CD4-positive, alpha-beta T cell treated with Interleukin-17A for 4 hours (primary cell): ENCODE measurements around the gene AFAP1L1.
A peak's percentile ranks its signal among the peaks of the same experiment; 100 is the strongest.
"Not testable (repeated sequence)": the region's sequence is repeated elsewhere in the genome, so short reads cannot be mapped to it uniquely, and the experiment has no call there.

ENCODE experiments used
- DNase-seq: peaks from one replicate; pipeline ENCODE4 v3.0.0-alpha.2; 2020; ENCODE audit warnings: mixed read lengths

AFAP1L1 gene

DNA sequence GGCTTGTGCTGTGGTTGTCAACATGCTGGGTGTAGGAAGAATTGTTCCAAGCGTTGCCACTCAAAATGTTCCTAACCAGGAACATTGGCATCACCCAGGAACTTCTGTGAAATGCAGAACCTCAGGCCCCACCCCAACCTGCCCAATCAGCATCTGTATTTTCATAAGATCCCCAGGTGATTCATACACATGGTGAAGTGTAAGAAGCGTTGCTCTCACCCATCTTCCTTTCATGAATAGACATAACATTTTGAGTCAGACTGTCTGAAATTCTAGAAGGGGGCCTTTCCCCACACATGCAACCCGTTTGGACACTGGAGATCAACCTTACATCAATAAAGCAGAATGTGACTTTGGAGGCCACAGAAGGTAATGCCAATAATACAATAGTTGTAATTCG is 9.3 kb upstream of the AFAP1L1 start:
- no peak for DNase-seq

DNA sequence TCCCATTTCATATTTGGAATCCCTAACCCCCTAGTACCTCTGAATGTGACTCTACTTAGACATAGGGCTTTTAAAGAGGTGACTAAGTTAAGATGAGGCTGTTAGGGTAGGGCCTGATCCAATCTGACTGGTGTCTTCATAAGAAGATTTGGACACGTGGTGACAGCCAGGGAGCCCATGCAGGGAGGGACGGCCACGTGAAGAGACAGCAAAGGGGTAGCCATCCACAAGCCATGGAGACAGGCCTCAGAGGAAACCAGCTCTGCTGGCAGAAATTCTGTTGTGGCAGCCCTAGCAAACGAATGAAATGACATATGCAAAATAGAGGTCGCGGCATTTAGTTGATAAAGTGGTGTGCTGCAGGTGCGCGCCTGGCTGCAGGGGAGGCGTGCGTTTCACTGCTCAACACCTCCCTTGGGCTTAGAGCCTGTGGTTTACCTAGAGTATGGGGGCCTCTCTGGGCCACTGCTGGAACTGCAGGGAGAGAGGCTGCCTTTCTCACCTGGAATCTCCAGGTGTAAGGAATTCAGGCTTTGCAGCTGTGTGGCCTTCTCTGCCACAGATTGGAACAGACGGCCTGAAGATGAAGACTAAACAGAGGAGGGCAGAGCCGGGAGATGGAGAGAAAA is 7.1 kb upstream of the AFAP1L1 start:
- peak; percentile 74 for DNase-seq

DNA sequence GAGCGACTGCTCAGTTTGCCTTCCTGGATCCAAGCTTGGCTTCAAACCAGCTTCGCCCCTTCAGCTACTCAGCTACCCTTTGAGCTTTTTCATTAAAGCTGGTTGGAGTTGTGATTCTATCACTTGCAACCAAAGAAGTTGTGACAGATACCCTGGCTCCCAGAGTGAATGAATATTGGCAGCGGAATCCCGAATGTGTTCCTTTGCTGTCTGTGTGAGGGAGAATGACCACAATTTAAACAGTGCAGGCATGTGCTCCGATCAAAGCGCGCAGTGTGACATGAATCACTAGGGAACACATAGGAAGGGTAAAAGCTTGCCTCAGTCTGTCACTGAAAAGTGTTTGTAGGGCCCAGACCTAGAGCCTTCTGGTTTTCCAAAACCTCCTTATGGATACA is 6.6 kb upstream of the AFAP1L1 start:
- DNase-seq: no peak

DNA sequence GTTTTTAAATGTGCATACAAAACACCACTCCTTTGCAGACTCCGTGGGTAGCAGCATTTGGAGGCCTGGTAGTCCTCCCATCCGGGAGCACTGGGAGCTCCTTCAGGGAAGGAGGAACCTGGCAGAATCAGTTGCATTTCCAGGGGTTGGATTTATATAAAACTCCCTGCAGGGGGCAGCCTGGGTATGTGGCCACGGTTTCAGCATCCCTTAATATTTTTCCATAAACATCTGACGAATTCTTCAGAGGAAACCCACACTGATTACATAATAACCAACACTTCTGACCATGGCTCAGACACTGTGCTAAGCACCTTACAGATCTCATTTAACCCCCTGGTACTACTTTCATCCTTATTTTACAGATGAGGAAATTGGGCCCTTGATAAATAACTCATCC is 6.1 kb upstream of the AFAP1L1 start:
- DNase-seq: no peak

DNA sequence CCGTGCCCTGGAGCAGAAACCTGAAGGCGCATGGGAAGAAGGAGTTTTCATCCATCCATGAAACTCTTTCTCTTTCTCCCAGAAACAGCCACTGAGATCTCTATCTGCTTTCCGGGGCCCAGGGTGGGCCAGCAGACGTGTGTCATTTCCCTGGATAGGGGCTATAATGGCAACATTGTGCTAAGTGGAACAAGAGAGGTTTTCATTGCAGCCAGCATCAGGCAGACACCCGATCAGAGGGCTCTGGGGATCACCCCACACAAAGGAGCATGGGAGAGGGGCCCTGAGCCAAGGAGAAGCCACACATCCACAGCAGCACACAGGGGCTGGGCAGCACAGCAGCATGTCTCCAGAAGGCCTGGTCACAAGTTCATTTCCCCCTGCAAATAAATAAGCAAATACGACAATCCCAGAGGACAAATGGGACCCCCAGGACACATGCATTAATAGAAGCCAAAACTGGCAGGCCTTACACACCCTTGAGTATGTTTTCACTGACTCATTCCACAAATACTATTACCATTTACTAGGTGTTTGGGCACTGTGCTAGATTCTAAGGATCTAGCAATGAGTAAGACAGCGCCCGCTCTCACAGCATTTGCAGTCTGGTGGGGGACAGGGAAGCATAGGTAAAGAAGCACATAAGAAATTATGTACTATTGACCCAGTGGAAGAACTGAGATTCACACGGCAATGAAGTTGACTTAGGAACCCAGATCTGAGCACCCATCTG is 4.3 kb upstream of the AFAP1L1 start:
- no peak for DNase-seq

DNA sequence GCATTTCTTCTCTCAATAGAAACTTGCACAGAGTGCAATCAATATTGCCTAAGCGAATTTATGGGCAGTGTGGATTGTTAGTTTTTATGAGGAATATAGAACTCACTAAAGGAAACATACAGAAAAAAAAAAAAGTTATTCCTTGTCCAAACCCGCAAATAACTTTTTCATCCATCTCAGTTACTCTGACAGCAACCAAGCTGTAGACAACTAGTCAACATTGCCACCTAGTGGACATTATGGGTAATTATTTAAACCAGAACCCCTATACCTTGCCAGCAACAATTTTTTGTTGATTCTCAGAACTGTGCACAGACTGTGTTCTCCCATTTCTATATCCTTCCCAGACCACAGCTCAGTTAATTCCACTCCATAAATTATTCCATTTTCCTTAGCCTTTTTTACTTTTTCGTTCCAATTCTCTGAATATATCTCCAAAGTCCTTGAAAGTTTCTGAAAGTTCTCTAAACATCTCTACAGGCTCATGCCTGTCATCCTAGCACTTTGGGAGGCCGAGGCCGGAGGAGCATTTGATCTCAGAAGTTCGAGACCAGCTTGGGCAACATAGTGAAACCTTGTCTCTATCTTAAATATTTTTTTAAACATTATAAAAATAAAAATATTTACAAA is 2.6 kb upstream of the AFAP1L1 start:
- no peak for DNase-seq

DNA sequence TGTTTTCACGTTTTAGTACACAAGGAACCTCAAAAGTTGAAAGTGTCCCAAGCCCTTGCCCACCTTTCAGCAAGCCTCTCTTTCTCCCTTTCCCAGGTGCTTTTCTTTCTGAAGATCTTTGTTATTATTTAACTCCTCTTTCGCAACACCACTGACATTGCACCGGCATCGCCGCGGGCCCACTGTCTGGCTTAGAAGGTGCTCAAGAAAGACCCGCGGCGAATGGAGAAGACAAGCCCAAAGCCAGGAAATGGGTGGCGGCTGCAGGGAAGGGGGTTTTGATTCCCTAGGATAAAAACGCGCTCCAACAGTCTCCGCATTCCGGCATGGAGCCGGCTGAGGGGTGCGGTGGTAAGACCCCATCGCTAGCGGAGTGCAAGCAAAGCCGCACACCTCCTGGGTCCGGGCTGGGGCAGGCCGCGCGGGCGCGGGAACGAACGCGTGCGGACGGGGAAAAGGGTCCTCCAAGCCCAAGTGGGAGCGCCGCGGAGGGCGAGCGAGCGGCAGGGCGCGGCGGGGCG is 404 bp upstream of the AFAP1L1 start:
- DNase-seq: peak; percentile 10

DNA sequence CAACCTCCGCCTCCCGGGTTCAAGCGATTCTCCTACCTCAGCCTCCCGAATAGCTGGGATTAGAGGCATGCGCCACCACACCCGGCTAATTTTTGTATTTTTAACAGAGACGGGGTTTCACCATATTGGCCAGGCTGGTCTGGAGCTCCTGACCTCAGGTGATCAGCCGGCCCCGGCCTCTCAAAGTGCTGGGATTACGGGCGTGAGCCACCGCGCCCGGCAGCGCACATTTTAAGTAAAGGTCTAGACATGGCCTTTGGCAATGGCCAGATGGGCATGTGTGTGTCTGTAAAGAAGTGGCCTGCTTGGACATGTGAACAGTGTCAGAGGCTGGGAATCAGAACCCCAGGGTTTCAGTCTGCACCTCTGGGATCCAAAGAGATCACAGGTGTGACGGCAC is 1.1 kb downstream of the AFAP1L1 start:
- not testable (repeated sequence) for DNase-seq

DNA sequence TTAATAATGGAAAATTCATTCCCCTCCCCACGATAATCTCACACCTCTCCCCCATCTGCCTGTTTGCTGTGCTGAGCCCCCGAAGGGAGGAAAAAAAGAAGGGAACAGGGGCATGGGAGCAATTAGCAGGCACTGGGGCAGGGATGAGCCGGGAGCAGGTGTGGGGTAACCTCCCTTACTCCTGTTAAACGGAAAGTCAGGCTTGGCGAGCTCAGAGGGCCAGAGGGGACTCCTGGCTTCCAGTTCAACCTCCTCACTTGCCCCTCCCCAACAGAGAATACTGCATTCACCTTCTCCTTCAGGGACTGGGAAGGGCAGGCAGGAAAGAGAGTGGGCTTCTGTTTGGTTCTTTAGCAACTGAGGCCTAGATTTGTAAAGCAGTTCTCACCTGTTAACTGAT is 1.6 kb downstream of the AFAP1L1 start:
- DNase-seq: no peak

DNA sequence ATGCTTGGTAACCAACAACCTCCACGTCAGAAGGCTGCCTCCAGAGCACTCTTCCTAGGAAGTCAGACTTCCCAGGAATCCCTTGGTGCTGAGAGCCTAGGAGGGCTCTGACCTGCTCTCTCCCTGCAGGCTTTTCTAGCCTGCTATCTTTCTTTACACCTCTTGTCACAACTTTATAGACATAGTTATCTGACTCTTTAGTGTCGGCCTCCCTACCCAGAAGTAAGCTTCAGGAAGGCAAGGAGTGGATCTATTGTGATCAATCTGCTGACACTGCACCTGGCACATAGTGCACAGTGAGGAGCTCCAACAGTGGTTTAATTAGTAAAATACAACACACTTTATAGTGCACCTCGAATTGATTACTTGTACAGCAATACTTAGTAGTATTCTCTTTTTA is 2.3 kb downstream of the AFAP1L1 start:
- DNase-seq: no peak

DNA sequence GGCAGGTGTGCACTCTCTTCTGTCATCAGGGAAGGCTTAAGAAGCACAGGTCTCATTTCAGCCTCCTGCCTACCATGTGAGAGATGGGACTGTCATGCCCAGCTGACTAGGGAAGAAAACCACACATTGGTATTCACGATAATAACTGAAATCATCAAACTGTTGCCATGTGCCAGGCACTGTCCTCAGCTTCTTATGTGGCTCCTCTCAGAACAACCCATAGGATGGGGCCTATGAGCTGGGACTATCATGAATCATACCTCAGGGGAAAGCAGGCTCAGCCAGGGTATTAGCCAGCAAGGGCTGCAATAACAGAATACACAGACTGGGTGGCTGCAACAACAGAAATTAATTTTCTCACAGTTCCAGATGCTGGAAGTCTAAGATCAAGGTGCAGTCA is 3.3 kb downstream of the AFAP1L1 start:
- no peak for DNase-seq

DNA sequence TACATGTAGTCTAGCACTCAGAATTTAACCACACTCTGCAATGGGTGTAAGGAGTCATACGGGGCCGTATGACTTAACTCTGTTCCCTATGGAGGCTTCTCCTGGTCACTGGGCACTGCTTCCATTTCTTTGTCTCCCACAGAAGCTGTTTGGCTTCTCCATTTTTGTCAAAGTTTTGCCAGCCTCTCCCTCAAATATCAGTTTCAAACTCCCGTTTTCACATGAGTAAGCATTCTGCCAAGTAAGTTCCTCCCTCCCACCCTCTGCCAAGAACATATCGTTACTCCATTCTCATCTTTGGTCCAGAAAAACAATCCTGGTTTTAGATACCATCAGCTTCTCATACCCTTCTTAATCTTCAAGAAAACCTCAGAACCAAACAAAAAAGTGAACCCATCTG is 6.1 kb downstream of the AFAP1L1 start:
- DNase-seq: no peak

DNA sequence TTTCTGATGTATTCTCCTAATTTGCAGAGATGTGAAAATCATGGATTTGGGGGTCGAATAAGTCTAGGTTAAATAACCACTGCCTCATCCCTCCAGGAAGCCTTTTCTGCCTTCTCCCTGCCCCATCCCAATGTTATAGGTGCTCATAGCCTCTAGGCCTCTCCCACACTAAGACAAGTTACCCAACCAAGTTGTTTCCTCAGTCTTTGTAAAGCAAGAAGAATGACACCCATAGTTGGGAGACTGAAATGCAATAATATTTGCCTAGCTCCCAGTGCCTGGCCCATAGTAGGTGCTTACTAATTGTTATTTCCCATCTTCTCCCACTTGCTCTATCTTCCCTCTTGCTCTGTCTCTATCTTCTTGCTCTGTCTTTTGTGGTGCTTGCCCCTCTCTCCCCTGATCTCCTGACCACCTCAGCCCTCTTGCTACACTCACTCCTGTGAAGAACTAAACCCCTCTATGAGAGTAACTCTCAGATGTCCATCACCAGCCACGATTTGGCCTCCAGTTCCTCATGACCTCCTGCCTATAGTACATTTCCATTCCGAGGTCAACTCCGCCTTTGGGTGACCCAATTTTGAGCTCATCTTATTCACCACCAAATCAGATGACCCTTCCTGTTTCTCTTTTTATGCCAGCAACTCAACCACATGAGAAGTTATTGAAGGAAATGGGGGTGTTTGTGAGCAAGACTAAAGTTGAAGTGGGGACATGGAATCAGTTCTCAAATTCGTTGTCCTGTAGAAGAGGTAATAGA is 7.0 kb downstream of the AFAP1L1 start:
- DNase-seq: no peak

DNA sequence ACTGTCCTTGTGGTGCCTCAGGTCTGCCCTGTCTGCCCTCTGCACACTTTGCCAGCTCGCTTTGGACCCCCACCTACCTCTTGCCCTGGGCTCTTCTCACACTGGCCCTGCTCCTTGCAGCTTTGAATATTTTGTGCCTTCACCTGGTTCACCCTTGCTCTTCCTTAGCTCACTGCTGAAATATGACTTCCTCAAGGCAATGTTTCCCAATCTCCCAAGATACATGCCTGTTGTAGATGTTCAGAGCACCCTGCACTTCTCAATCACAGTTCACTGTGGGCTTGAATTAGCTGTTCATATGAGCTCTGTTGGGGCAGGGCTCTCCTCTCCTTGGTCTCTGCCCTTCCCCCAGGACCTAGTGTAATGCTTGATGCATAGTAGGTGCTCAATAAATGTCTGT is 8.0 kb downstream of the AFAP1L1 start:
- no peak for DNase-seq

DNA sequence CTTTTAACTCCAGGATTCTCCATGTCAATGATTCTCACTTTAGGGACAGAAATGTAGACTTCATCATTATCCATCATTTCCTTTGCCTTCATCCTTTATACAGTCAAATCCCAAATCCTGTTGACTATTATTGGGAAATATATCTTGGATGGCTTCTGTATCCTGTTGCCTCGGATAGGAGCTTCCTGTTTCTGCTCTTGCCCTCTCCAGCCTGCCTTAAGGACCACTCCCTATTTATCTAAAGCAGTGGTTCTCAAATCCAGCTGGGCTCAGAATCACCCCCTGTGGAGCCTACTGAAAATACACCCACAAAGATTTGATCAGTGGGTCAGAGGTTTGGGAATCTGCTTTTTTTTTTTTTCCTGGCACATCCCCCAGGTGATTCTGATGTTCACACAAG is 8.5 kb downstream of the AFAP1L1 start:
- no peak for DNase-seq

DNA sequence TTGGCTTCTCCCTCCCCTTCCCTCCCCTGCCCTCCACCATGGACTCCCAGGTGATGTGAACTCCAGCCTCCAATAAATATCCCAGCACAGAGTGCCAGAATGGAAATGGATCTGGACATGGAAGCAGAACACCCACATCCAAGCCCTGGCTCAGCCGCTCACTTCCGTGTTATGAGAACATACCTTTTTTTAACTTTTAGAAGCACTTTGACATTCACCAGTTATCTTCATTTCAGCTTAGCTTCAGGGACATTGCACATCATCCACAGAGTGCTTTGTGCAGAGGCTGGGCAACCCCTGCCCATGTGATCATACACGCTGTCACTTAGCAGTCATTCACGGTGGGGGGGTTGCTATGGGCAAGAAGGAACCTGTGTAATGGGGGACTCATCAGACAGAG is 9.1 kb downstream of the AFAP1L1 start:
- DNase-seq: no peak

DNA sequence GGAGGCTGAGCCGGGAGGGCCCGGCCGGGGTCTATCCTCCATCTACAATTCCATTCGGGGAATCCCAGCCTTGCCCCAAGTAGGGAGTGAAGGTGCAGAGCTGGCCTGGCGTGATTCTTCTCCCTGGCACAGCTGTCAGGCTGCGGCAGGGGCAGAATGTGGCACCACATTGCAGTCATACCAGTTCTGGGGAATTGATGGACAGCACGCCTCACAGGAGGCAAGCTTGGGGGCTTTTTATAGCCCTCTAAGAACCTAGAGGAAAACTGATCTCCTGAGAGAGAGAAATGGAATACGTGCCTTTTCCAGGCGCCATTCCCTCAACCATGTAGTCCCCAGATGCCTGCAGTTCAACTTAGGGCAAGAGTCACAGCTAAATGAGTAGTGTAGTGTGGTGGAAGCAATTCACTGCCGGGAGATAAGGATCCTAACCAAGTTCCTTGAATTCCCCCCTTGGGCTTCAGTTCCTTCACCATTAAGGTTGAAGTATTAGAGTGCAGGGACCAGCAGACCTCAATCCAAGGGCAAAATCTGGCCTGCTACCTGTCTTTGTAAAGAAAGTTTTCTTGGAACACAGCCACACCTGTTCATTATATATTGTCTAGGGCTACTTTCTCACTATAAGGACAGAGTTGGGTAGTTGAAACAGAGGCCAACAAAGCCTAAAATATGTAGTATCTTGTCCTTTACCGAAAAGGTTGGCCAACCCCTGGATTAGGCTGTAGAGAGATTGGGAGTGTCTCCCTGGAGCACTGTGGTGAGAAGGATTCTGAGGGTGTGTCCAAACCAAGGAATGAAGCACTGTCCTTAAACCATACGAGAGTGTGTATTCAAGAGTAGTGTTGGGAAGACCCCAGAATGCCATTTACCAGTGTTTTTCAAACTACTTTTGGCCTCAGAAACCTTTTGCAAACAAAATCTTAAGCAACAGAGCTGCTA is 10.6 kb downstream of the AFAP1L1 start:
- DNase-seq: no peak

DNA sequence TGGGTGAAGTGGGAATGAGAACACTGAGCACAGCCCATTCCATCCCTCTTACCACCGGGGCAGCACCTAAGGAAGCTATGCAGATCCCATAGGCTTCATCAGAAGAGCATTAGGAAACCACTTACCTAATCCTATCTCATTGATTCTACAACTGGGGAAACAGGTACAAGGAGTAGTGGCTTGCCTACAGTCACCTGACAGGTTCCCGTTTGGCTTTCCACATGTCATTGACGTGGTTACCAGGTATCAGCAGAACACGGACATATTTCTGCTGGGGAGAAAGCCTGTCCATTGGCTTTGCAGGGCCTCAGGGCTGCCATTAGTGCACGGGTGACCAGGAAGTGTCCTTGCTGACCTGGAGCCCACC is 11.3 kb downstream of the AFAP1L1 start:
- no peak for DNase-seq

DNA sequence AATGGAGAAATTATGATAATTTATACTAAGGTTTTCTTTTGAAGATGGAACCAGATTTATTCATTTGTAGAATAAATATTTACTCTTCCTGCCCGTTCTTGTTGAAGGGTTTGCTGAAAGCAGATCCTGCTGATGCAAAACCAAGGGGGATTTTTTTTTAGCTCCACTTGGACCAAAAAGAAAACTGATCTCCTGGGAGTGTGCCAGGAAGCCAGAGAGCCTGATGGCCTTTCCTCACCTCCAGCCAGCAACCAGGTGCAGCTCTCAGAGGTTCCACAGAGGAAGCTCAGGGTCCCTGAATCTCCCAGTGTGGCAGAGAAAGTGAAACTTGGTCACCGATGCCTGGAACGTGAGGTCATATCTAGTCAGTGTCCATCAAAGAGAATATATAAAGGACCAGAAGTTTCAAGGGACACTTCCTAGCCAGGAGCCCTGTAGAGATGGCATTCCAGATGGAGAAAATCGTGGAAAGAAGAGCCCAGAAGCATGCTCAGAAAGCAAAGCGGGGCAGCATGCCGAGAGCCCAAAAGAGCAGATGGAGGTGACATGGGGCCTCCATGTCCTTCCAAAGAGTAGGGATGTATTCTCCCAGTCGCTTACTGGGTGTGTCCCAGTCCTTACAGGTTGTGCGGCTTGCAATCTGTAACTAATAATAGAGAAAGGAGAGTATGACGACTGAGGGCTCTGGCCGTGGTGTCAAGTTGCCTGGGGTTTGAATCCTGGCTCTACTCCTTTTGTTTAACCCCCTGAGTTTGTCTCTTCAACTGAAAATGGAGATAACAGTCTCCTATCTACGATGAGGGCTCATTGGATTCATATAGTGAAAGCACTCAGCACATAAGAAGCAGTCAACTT is 12.2 kb downstream of the AFAP1L1 start:
- DNase-seq: no peak

DNA sequence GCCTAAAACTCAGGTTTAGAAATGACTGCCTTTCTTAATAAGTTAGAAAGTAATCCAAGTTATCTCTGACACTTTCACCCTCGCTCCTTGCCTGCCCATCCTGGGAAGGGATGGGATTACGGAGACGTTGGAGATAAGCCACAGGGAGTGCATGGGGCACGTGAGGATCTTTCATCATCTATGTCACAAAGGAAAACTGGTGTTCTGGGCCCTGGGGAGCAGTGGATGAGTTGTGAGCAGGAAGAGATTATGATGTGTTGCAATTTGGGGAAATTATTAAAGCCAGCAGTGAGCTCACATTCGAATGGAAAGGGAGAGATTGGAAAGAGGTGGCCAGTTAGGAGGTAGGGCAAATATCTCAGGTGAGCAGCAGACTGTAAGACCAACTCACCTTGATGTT is 12.8 kb downstream of the AFAP1L1 start:
- no peak for DNase-seq

DNA sequence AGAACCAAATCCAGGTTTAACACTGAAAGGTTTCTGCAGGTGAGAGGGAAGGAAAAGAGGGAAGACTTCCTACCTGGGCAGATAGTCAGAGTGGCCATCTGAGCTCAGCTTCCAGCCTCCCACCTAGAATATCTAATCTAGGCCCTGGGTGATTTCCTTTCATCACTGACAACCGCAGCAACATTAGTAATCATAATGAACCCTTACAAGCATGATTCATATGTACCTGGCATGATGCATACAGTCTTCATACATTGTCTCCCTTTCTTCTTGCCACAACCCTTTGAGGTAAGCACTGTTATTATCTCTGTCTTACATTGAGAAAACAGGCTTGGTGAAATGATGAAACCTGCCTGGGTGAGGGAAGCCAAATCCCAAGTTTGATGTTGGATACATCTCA is 13.5 kb downstream of the AFAP1L1 start:
- no peak for DNase-seq
